Esophagus mucosa (tissue), 1 donor: ENCODE measurements around the gene LIPM. TPM values are rescaled to one million over a fixed set of nuclear protein-coding genes. Genes with fewer than 3 reads are reported as not detected.

Experiments
- ATAC-seq: fragments of 200-7000 bp; cut with Tn5 transposase; one replicate; pipeline ENCODE4 v1.9.1; 2020
- total RNA-seq: library from RNA; stranded (reverse); gene quantifications from one replicate; pipeline ENCODE4 v1.2.4, GENCODE V29; 2023
- donor health status: DM: yes; HTN: yes; CAD: no.

The LIPM gene
- total RNA-seq, 1 donor from 2014 or later: not detected

GRCh38 chr10:88841316-88842111, 39.0 kb downstream of the LIPM start:
- peak; percentile 65 for ATAC-seq

- no peak for ATAC-seq
Observed at GRCh38 chr10:88843171-88843570, 40.6 kb downstream of the LIPM start.

- peak; percentile 50 for ATAC-seq
Observed at GRCh38 chr10:88848499-88848898, 46.0 kb downstream of the LIPM start.

DNA sequence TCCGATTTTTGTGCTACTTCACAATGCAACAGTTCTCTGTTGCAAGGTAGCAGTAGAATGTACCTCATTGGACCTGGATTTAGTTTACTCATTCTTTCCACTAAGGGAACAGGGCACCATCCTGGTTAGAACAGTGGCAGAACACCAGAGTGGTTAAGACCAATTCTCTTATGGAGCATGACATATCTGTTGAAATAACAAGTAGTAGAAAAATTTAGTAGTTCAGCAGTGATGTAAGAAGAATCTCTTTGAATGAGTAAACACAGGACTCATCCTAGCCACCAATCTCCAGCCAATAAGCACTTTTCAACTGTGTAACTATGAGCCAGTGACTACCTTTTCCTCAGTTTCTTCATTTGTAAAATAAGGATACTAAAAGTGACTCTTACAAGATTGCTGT, 46.7 kb downstream of the LIPM start:
- peak; percentile 3 for ATAC-seq

- peak; percentile 38 for ATAC-seq
Observed at GRCh38 chr10:88850712-88851111, 48.2 kb downstream of the LIPM start.

DNA sequence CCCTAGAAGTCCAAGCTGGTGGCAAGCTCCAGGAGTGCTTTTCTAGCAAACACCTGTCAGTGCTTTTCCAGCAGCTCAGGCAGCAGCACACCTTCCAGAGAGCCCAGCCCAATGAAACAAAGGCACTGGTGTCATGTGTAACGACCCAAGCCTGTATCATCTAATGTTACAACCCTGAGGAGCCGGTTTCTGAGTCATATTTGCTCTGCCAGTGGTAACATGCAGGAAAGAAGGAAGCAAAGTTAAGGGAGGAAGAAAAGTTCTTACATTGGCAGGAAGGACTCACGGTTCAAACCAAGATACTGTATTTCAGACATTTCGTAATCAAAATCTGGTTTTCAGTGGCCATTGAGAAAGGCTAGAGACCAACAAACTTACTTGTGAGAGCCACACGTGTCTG, 49.2 kb downstream of the LIPM start, which contains the start of gene ANKRD22:
TSS of gene ANKRD22 (minus strand) at position 139 of the 400 bp plus-strand sequence. CDS start 237 bp downstream, outside the sequence.
- ATAC-seq: peak; percentile 99

DNA sequence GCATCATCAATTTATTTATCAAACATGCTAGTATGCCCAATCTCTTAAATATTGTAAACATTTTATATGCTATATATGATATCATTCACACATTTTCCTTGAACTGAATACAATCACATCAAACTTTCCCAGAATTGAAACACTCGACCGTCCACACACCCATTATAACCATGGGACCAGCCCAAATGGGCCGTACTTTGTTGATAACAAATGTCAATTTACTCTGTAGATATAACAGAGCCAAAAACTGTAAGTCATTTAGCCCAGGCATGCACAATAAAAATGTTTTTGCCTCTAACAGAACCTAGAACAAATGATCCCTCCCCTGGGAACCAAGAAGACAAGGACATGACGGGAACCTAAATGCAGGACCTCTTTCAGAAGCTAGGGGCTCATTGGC, 49.8 kb downstream of the LIPM start:
- ATAC-seq: no peak

- no peak for ATAC-seq
Observed at GRCh38 chr10:88853155-88853881, 50.8 kb downstream of the LIPM start.

- ATAC-seq: no peak
Observed at GRCh38 chr10:88854684-88855083, 52.2 kb downstream of the LIPM start.

- no peak for ATAC-seq
Observed at GRCh38 chr10:88857831-88858230, 55.3 kb downstream of the LIPM start.

DNA sequence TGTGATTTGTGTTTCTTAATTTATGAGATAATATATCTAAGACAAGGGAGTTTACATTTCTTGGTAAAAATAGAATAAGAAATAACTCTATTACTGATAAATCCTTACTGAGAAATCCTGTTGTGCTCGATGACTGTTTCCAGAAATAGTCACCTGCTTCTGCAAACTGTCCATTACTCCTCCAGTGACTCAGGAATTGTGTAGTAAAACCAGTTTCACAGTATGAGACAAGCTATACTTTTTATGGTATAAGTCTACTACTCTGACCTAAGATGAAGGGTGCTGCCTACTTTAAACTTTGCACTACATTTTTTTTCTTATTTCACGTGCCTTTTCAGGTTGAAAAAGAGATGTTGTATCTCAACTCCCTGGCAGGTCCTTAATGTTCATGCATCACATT, 56.0 kb downstream of the LIPM start:
- ATAC-seq: peak; percentile 98

DNA sequence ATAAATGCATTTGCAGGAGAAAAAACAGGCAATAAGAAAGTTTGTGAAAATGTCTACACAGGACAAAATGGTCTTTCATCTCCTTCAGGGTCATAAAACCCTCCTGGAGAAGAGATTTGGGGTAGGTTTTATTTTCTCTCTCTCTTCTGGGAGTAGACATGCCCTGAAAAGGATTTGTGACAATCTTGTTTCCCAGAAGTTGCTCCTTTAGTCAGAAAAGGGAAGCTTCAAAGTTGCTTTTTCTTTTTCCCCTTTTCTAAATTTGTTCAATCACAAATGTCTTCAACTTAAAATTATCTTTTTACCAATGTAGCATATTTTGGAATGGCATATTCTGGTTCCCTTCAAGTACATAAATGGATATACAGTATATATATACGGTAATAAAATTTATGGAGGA, 58.5 kb downstream of the LIPM start:
- no peak for ATAC-seq

GRCh38 chr10:88865281-88865876, 62.8 kb downstream of the LIPM start:
- ATAC-seq: peak; percentile 55

GRCh38 chr10:88866454-88866853, 63.9 kb downstream of the LIPM start:
- peak; percentile 96 for ATAC-seq

DNA sequence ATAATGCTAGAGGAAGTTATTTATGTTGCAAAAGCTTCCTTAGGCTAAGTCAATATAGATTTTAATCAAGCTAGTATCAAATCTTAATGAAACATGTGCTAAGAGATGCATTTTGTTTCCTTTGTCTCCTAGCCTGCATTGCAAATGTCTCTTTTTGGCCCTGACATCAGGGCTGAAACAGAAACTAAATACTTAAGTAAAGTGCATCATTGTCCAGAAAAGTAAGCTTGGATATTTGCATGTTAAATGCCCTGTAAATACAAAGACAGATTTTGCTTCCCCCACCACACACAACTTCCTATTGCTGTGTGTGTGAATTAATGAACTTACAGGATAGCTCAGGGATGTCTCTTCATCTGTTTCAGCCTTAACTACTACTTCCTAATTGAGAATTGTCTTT, 67.6 kb downstream of the LIPM start:
- no peak for ATAC-seq

Other genes starting within 250 kb of the LIPM start
- 10.0 TPM for gene RNLS, start 219.4 kb upstream of the LIPM start, total RNA-seq
- gene LIPJ, start 216.0 kb upstream of the LIPM start, total RNA-seq: 0.12 TPM
- gene LIPF, start 138.3 kb upstream of the LIPM start, total RNA-seq: not detected
- 3.3 TPM for gene LIPK, start 96.5 kb upstream of the LIPM start, total RNA-seq
- 1.4 TPM for gene LIPN, start 42.7 kb upstream of the LIPM start, total RNA-seq
- gene ANKRD22, start 49.1 kb downstream of the LIPM start, total RNA-seq: 32.9 TPM
- 2.5 TPM for gene STAMBPL1, start 77.5 kb downstream of the LIPM start, total RNA-seq
- gene ACTA2, start 150.0 kb downstream of the LIPM start, total RNA-seq: 53.0 TPM
- 12.2 TPM for gene FAS, start 188.1 kb downstream of the LIPM start, total RNA-seq